ENCODE data around the gene MINDY4.

Gene MINDY4

DNA sequence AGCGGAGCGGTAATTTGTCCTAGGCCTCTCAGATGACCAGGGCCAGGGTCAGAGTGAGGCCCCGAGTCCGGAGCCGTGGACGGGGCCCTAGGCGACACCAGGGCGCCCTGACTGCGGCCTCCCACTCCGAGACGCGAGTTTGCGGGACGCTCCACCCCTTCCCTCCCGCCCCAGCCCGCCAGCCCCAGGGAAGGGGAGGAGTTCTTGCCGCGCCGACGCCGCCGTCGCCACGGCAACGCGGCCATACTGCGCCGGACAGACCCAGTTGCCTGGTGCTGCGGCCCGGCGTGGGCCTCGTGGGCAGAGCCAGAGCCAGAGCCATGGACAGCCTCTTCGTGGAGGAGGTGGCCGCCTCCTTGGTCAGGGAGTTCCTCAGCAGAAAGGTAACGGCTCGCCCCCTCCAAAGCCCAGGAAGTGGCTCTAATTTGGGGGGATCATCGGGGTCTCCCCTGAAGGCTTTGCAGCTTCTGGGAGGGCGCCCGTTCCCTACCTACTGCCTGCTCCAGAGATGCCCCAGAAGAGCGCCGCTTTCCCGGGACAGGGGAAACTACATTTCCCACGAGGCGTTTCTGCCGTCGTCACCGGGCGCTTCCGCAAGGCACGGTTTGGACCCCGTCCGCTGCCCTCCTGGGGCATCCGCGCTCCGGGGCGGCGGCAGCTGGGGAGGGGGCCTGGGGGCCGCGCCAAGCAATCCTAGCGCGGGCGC is at the start of gene MINDY4:
MINDY4 (plus strand) TSS at position 244 of the 706 bp plus-strand sequence; CDS start at position 321, 77 bp downstream.
- no peaks in the 10 kb centered on the region for H3K9me3 Mint-ChIP-seq
- ATAC-seq (peak; percentile 91), DNase-seq (peak; percentile 48 to 66)
- peak within 1 kb of the TSS; percentile 77 to 82 for H3K4me3 Mint-ChIP-seq
- H3K27ac Mint-ChIP-seq = peak within 1 kb of the TSS; percentile 66 to 88
- peaks cover 5% of the 10 kb centered on the region for H3K4me1 Mint-ChIP-seq
- H3K27me3 Mint-ChIP-seq = peaks cover 7% of the 10 kb centered on the region

GRCh38 chr7:30722187-30722586 is 49.0 kb upstream of the MINDY4 start:
- Mint-ChIP-seq H3K4me1 (peaks cover 22% of the 10 kb centered on the region), H3K4me3 (no peak overlapping the region), H3K27ac (no peak overlapping the region), H3K9me3 (peaks cover 22 to 30% of the 10 kb centered on the region in 2 donors), H3K27me3 (no peaks in the 10 kb centered on the region)
- ATAC-seq (no peak), DNase-seq (no peak)

- ATAC-seq = no peak
- no peak overlapping the region for H3K4me3 Mint-ChIP-seq
- H3K27me3 Mint-ChIP-seq = no peaks in the 10 kb centered on the region
- DNase-seq = no peak
- H3K4me1 Mint-ChIP-seq = peaks cover 27% of the 10 kb centered on the region
- H3K9me3 Mint-ChIP-seq = peaks cover 19 to 25% of the 10 kb centered on the region in 2 donors
- H3K27ac Mint-ChIP-seq = no peak overlapping the region
These were observed 48.5 kb upstream of the MINDY4 start for GRCh38 chr7:30722671-30723070.

DNA sequence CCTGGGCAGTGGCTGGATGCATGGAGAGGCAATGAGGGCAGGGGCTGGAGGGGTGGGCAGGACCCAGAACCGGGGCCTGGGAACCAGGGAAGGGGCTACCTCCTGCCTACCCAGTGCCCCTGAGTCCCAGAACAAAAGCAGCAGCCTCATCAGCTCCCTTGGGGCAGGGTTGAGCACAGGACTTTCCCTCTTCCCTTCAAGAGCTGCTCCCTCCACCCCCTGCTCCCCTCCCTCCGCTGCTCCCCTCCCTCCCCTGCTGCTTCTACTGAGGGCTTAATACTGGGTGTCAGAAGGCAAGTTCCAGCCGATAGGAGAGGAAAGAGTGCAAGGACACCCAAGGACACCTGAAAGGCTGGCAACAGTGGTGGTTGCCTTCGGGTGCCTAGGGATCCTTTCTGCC is 47.4 kb upstream of the MINDY4 start:
- no peak overlapping the region for H3K27ac Mint-ChIP-seq
- no peaks in the 10 kb centered on the region for H3K27me3 Mint-ChIP-seq
- DNase-seq (no peak), ATAC-seq (no peak)
- H3K9me3 Mint-ChIP-seq = peaks cover 8 to 15% of the 10 kb centered on the region in 2 donors
- no peak overlapping the region for H3K4me3 Mint-ChIP-seq
- peaks cover 38% of the 10 kb centered on the region for H3K4me1 Mint-ChIP-seq

DNA sequence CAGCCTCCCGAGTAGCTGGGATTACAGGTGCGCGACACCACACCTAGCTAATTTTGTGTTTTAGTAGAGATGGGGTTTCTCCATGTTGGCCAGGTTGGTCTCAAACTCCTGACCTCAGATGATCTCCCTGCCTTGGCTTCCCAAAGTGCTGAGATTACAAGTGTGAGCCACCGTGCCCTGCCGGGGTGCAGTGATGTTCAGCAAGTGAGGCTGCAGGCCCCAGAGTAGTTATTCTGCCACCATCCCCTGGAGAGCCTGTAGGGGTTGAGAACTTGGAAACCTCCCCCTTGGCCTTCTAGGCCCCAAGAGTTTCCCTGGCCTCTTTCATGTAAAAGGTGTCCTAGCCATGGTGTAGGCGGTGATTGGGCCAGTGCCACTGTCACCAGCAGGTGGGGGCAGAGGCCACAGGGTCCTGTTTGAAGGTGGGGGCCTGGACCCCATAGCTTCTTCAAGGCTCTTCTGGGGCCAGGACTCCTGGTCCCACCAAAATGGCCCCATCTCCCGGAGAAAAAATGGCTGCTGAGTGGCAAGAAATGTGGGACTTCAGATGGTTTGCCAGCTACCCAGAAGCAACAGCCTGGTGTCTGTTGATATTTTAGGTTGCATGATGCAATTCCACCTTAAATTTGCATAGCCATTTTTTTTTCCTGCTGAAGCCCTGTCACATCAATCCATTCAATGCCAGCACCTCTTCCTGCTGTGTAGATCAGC is 44.8 kb upstream of the MINDY4 start:
- Mint-ChIP-seq H3K27ac (peak overlapping the region; percentile 98 to 100), H3K27me3 (no peaks in the 10 kb centered on the region), H3K4me3 (peak overlapping the region; percentile 76 to 89), H3K9me3 (no peaks in the 10 kb centered on the region), H3K4me1 (peaks cover 63% of the 10 kb centered on the region)
- peak; percentile 52 to 65 for DNase-seq
- peak; percentile 52 for ATAC-seq

- H3K27ac Mint-ChIP-seq = peak overlapping the region; percentile 98 to 100
- ATAC-seq = peak; percentile 93
- H3K4me1 Mint-ChIP-seq = peaks cover 71% of the 10 kb centered on the region
- H3K4me3 Mint-ChIP-seq = peak overlapping the region; percentile 76 to 89
- H3K27me3 Mint-ChIP-seq = no peaks in the 10 kb centered on the region
- no peaks in the 10 kb centered on the region for H3K9me3 Mint-ChIP-seq
- peak; percentile 60 to 73 for DNase-seq
These were observed 43.9 kb upstream of the MINDY4 start for GRCh38 chr7:30727061-30727945.

GRCh38 chr7:30728591-30729100 is 42.6 kb upstream of the MINDY4 start:
- no peak for DNase-seq
- Mint-ChIP-seq H3K27ac (no peak overlapping the region), H3K4me3 (no peak overlapping the region), H3K4me1 (peaks cover 81% of the 10 kb centered on the region), H3K27me3 (no peaks in the 10 kb centered on the region), H3K9me3 (no peaks in the 10 kb centered on the region)
- ATAC-seq = no peak

DNA sequence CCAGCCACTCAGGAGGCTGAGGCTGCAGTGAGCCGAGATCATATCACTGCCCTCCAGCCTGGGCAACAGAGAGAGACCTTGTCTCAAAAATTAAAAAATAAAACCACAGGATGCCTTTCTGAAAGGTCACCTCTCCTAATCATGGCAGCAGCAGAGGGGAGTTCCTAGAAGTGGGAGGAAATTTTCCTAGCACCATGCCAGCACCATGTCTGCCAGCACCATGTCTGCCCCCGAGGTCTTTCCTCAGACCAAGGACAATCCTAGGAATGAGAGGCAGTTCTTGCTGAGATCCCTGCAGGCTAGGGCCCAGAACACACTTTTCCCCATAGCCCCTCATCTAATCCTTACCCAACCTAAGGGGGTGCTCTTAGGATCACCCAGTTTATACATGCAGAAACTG is 41.6 kb upstream of the MINDY4 start:
- no peaks in the 10 kb centered on the region for H3K9me3 Mint-ChIP-seq
- DNase-seq (no peak), ATAC-seq (no peak)
- no peaks in the 10 kb centered on the region for H3K27me3 Mint-ChIP-seq
- H3K4me1 Mint-ChIP-seq = peaks cover 81% of the 10 kb centered on the region
- no peak overlapping the region for H3K4me3 Mint-ChIP-seq
- no peak overlapping the region for H3K27ac Mint-ChIP-seq

DNA sequence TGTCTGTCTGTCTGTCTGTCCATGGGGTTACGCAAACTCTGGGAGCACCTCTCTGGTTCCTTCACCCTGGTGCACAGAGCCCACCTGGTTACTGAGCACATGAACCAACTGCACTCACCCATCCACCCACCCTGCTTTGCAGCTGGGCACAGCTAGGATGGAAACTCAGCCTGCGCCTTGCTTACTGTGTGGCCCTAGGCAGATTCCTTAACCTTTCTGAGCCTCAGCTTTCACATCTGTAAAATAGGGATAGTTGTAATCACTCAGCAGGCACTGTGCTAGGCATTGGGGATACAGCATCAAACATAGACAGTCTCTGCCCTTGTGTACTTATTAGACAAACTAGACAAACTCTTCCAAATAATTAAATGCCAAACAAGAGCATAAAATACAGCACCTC is 41.1 kb upstream of the MINDY4 start:
- Mint-ChIP-seq H3K27ac (no peak overlapping the region), H3K4me1 (peaks cover 80% of the 10 kb centered on the region), H3K4me3 (no peak overlapping the region), H3K27me3 (no peaks in the 10 kb centered on the region), H3K9me3 (no peaks in the 10 kb centered on the region)
- ATAC-seq (no peak), DNase-seq (no peak)

- DNase-seq (no peak), ATAC-seq (no peak)
- no peaks in the 10 kb centered on the region for H3K9me3 Mint-ChIP-seq
- H3K27ac Mint-ChIP-seq = no peak overlapping the region
- H3K4me1 Mint-ChIP-seq = peaks cover 71% of the 10 kb centered on the region
- peak overlapping the region in 1 of 2 donors; percentile 54 for H3K4me3 Mint-ChIP-seq
- H3K27me3 Mint-ChIP-seq = no peaks in the 10 kb centered on the region
These were observed 40.2 kb upstream of the MINDY4 start for GRCh38 chr7:30730996-30731395.

GRCh38 chr7:30731581-30731980 is 39.6 kb upstream of the MINDY4 start:
- ATAC-seq = no peak
- H3K4me1 Mint-ChIP-seq = peaks cover 65% of the 10 kb centered on the region
- peak overlapping the region in 1 of 2 donors; percentile 14 for H3K27ac Mint-ChIP-seq
- DNase-seq = no peak
- no peaks in the 10 kb centered on the region for H3K27me3 Mint-ChIP-seq
- peak overlapping the region in 1 of 2 donors; percentile 54 for H3K4me3 Mint-ChIP-seq
- no peaks in the 10 kb centered on the region for H3K9me3 Mint-ChIP-seq

DNA sequence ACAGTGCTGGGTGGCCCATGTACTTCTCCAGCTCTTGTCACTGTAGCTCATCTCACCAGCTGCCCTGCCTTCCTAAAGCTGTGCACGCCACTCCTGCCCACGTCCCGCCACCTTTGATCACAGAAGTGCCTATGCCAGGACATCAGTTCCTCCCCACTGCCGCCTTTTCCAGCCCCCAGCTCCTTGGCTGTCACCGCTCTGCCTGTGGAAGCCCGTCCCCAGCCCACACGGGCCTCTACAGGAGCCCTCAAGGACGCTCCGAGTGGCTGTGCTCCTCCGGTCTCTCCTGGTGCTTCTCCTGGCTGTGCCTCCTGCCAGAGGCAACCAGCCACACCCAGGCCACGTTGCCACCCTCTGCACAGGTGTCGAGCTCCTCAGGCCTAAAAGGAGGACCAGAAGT is 38.6 kb upstream of the MINDY4 start:
- Mint-ChIP-seq H3K9me3 (peaks cover 4 to 7% of the 10 kb centered on the region in 2 donors), H3K27me3 (no peaks in the 10 kb centered on the region)

DNA sequence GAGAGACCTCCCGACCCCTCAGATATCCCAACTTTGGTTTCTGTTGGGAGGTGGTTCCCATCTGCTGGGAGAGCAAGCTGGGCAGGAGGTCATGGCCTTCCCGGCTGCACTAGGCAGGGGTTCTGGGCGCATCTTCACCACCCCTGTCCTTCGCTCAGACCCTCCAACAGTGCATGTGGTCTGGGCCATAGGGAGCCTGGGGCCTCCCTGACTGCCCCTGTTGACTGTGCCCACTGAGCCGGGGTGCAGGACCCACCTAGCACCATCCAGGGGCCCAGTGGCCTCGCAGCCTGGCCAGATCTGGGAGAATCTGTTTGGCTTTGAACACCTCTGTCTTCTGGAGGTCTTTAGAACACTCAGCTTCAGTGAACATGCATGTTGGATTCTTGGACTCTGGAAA is 38.0 kb upstream of the MINDY4 start:
- no peak for DNase-seq
- ATAC-seq = peak; percentile 13
- H3K9me3 Mint-ChIP-seq = peaks cover 4 to 7% of the 10 kb centered on the region in 2 donors
- H3K4me1 Mint-ChIP-seq = peaks cover 62% of the 10 kb centered on the region
- no peaks in the 10 kb centered on the region for H3K27me3 Mint-ChIP-seq
- no peak overlapping the region for H3K4me3 Mint-ChIP-seq
- H3K27ac Mint-ChIP-seq = no peak overlapping the region

More for the DNA sequence above, 38.6 kb upstream of the MINDY4 start:
- DNase-seq (no peak), ATAC-seq (no peak)
- H3K4me3 Mint-ChIP-seq = no peak overlapping the region
- no peak overlapping the region for H3K27ac Mint-ChIP-seq
- H3K4me1 Mint-ChIP-seq = peaks cover 62% of the 10 kb centered on the region

- peaks cover 4 to 7% of the 10 kb centered on the region in 2 donors for H3K9me3 Mint-ChIP-seq
- no peak overlapping the region for H3K27ac Mint-ChIP-seq
- H3K4me3 Mint-ChIP-seq = no peak overlapping the region
- peaks cover 62% of the 10 kb centered on the region for H3K4me1 Mint-ChIP-seq
- no peak for DNase-seq
- ATAC-seq = no peak
- no peaks in the 10 kb centered on the region for H3K27me3 Mint-ChIP-seq
These were observed 37.5 kb upstream of the MINDY4 start for GRCh38 chr7:30733691-30734090.

- ATAC-seq = no peak
- DNase-seq = no peak
- Mint-ChIP-seq H3K27ac (peak overlapping the region in 1 of 2 donors; percentile 16), H3K27me3 (no peaks in the 10 kb centered on the region), H3K4me3 (no peak overlapping the region), H3K9me3 (peaks cover 4 to 7% of the 10 kb centered on the region in 2 donors), H3K4me1 (peaks cover 59% of the 10 kb centered on the region)
These were observed 36.7 kb upstream of the MINDY4 start for GRCh38 chr7:30734497-30734896.
